NAMALWA (cell line): Measurements from ENCODE around the gene GPR45.

ENCODE experiments used
- DNase-seq: peaks from one replicate; pipeline ENCODE4 v3.0.0-alpha.2; 2015; ENCODE audit warnings: low spot score

Gene GPR45

GRCh38 chr2:105254531-105255210 is 13.1 kb downstream of the GPR45 start:
- DNase-seq, result no peak

- no peak for DNase-seq
These were observed 14.4 kb downstream of the GPR45 start for GRCh38 chr2:105255979-105256378.

GRCh38 chr2:105256431-105257047 is 15.0 kb downstream of the GPR45 start:
- no peak for DNase-seq

DNA sequence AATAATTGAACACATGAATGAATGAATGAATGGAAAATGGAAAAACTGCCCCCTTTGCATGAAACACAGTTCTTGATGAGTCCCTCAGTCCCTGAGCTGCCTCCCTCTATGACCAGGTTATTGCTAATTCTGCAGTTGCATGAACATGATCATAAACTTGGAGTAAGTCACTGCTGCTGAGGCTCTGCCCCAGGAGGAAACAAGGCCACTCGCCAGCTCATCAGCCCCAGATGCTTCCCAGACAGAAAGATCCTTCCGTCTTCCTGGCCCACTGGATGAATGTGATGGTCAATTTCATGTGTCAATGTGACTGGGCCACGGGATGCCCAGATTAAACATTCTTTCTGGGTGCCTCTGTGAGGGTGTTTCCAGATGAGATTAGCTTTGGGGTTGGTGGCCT is 16.4 kb downstream of the GPR45 start:
- no peak for DNase-seq

DNA sequence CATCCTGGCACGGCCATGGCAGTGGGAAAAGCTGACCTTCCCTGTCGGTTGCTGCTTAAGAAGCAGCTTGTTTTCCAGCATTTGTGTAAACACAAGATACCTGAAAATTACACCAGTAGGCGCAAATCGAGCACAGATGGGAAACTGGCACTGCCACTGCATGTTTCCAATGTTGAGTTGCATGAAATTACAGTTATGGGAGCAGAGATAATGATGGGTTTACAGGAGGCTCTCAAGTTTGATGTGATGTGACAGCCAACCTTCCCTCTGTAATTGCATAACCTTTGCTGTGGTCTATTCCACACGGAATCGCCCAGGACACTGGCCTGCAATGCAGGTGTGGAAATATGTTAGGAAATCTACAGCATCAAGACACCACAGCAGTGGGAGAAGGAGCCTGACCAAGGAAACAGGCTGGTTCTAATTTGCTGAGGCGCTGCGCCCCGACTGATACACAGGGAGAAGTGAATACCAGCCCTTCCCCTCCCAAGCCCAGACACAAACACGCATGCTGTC is 17.4 kb downstream of the GPR45 start:
- DNase-seq, result no peak

DNA sequence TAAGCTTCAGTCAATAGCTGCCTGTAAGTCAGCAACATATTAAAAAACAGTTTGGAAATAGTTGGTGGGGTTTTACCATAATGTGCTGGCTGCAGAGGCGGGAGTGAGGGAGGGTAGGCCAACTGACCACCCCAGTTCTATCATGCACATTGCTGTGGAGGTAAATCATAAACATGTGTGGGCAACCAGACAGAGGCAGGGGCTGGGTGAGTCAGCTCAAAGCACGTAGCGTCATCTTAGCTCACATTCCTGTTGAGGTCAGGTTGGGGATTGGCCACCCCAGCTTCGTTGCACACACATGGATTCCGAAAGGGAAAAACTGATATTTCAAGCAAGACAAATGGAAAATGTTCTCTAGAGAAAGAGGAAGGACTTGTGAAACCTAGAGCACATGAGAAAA is 19.5 kb downstream of the GPR45 start:
- DNase-seq, result no peak

GRCh38 chr2:105262651-105263091 is 21.1 kb downstream of the GPR45 start:
- DNase-seq, result no peak

DNA sequence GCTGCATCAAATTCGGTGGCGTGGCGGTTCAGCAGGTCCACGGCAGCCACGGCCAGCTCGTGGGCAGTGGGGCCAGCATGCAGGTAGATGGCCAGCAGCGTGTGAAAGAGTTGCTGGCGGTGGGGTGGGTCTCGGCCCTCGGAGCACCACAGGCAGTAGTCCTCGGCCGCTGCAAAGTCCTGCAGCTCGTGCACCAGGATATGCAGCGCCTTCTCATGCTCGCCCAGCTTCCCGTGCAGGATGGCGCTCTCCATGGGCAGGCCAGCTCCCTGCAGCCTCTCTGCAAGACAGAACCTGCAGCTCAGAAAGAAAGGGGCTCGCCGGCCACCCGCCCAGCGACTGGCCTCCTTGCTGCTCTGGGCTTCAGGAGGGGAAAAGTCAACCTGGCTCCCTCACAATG is 27.9 kb downstream of the GPR45 start:
- DNase-seq, result no peak

DNA sequence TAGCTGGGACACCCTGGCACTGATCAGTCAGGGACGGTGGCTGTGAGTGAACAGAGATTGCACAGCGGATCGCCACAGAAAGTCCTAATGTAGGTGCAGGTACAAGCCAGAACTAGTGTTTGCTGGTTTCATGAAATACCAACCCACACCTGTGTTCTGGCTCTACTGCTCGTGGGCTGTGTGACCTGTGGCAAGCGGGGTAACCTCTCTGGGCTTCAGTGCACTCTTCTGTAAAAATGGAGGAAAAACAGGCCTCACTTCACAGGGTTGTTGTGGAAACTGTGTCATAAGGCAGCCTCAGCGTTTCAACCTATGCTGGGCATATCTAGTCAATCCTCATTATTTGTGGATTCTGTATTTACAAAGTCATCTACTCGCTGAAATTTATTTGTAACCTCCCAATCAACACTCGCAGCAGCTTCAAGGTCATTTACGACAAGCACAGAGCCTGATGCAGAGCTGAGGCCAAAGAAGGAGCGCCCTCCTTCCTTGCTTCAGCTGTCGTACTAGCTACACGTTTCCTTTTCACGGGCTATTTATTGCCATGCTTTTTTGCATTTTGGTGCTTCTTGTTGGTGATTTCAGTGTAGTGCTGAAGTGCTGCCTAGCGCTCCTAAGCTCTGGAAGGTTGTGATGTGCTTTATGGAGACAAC is 30.0 kb downstream of the GPR45 start:
- no peak for DNase-seq

GRCh38 chr2:105272176-105272575 is 30.6 kb downstream of the GPR45 start:
- no peak for DNase-seq

DNA sequence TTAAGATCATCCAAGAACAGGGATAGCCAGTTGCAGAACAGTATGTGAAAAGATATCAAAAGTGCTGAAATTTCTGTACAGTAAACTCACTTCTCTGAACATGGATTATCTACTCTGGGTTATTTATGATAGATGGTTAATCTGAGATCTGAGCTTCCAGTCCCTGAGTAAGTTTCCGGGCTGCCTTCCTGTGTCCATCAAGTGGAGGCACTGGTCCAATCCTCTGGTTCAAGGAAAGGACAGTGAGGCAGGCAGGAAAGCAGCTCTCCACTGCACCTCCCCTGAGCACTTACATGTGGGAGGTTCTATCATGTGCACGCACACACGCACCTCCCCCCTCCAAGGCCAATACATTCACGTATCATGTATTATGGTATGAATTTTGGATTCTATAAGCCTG is 32.5 kb downstream of the GPR45 start:
- no peak for DNase-seq

DNA sequence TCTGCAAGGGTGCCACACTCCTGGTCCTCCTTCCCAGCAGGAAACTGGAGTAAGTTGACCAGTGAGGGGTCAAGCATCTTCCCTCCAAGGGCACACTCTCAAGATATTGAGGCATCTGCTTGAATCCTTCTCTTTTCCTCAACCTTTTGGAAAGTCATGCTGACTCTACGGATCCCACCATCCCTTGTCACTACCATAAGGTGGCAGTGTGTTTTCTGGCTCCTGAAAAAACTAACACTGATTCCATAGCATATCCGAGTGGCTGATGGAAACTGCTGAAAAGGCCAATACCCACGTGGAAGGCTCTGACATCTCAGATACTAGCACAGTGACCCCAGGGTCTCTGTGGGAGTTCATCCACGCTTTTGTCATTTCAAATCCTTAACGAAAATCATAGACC is 37.1 kb downstream of the GPR45 start:
- DNase-seq, result no peak

GRCh38 chr2:105279126-105279525 is 37.6 kb downstream of the GPR45 start:
- DNase-seq, result no peak

DNA sequence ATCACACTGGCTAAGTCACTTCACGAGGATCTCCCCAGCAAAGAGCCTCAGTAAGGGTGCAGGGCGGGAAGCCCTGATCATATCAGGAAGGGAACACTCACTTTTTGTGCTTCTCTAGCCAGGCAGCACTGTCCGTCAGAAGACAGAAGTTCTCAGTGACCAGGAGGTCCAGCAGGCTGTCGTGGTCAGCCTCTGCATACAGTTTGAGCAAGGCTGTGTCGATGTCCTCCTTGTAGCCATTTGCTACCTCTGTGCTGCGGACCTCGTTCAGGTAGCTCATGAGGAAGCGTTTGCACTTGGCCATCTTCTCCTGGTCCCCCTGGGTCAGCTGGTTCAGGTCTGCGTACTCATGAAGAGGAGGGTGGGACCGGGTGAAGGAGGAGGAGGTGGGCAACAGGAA is 38.7 kb downstream of the GPR45 start:
- no peak for DNase-seq

GRCh38 chr2:105283532-105283931 is 42.0 kb downstream of the GPR45 start:
- no peak for DNase-seq

DNA sequence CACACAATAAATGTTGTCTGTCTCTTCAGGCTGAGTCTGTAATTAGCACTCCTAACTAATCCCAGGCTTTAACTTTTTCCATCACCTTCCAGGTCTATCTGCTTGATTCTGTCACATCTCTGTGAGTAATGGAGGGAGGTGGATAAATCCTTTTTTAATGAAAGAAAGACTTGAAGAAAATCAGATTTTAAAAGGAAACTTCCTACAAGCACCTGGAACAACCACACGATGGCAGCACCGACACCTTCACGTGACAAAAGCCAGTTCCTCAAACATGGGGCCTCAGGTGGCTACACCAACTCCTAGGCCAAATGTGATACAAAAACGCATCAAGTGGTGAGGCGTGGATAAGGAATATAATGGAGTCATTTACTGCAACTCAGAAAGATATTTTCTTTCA is 46.1 kb downstream of the GPR45 start:
- peak; percentile 58 for DNase-seq

- DNase-seq, result no peak
These were observed 46.6 kb downstream of the GPR45 start for GRCh38 chr2:105288133-105288532.

- DNase-seq, result no peak
These were observed 49.6 kb downstream of the GPR45 start for GRCh38 chr2:105290981-105291660.

- no peak for DNase-seq
These were observed 50.4 kb downstream of the GPR45 start for GRCh38 chr2:105291981-105292380.
